ENCODE data around the gene USP20.

The USP20 gene

GRCh38 chr9:129861447-129861827 is 26.2 kb downstream of the USP20 start (continued):
- no peak for TF ChIP-seq PRDM2 (tag by site-specific recombination; IDR thresholded peaks at IDR 0.05; ENCODE audit: borderline replicate concordance)
- TF ChIP-seq ZBTB6 (tag by site-specific recombination; IDR thresholded peaks at IDR 0.05), result no peak
- no peak for TF ChIP-seq ZNF558 (tag by site-specific recombination; IDR thresholded peaks at IDR 0.05)
- TF ChIP-seq ZFP69B (tag by site-specific recombination; IDR thresholded peaks at IDR 0.05), result no peak
- no peak for TF ChIP-seq ZNF133 (tag by site-specific recombination; IDR thresholded peaks at IDR 0.05)

DNA sequence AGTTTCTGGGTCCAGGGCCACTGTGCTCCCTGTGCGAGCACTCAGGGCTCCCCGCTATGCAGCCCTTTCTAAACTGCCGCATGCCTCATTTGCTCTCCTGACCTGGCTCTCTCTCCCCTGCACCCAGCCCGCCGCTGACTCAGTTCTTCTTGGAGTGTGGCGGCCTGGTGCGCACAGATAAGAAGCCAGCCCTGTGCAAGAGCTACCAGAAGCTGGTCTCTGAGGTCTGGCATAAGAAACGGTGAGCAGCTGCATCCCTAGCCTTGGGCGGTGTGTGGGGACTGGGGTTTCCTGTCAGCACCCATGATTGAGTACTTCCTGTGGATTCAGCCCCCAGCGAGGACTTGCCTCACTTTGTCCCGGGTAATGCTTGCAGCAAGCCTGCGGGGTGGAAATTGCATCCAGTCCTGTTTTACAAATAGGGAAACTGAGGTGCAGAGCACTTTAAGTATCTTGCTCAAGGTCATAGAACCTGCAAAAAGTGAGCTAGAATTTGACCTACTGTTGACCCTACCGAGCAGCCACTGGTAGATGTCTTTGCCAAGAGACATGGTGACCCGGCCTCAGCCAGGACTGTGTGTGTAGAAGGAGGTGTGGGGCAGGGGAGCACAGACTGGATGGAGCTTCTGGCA is 27.9 kb downstream of the USP20 start:
- H3K4me3 ChIP-seq (ENCODE audit: low read depth, low read length), result no peak overlapping the region
- POLR2A ChIA-PET, result interaction anchor here (0.7 kb wide), 1 partner anchor 216 kb away, joined by 5 read pairs; no protein-coding TSS in a partner anchor

GRCh38 chr9:129864991-129865647 is 29.9 kb downstream of the USP20 start:
- CTCF ChIA-PET, result no interaction called here
- Histone ChIP-seq H3K4me3 (ENCODE audit: low read depth, low read length) (no peak overlapping the region), H3K36me3 (ENCODE audit: control insufficient read depth in 2 of 2, insufficient read depth in 1 of 2, low read length in 2 of 2) (peaks cover 0 to 33% of the 10 kb centered on the region in 2 experiments; a peak in 2 of 3 replicates), H3K27ac (ENCODE audit: extremely low read depth, low read depth, low read length) (no peak overlapping the region), H3K9me3 (ENCODE audit: control insufficient read depth, insufficient read depth, low read depth, low read length) (no peaks in the 10 kb centered on the region), H3K4me1 (ENCODE audit: control insufficient read depth, insufficient read depth, low read length) (no peaks in the 10 kb centered on the region)
- POLR2A ChIA-PET, result interaction anchor here (0.7 kb wide), 1 partner anchor 31 kb away, joined by 3 read pairs; no protein-coding TSS in a partner anchor
- TF ChIP-seq, protein P1, sequence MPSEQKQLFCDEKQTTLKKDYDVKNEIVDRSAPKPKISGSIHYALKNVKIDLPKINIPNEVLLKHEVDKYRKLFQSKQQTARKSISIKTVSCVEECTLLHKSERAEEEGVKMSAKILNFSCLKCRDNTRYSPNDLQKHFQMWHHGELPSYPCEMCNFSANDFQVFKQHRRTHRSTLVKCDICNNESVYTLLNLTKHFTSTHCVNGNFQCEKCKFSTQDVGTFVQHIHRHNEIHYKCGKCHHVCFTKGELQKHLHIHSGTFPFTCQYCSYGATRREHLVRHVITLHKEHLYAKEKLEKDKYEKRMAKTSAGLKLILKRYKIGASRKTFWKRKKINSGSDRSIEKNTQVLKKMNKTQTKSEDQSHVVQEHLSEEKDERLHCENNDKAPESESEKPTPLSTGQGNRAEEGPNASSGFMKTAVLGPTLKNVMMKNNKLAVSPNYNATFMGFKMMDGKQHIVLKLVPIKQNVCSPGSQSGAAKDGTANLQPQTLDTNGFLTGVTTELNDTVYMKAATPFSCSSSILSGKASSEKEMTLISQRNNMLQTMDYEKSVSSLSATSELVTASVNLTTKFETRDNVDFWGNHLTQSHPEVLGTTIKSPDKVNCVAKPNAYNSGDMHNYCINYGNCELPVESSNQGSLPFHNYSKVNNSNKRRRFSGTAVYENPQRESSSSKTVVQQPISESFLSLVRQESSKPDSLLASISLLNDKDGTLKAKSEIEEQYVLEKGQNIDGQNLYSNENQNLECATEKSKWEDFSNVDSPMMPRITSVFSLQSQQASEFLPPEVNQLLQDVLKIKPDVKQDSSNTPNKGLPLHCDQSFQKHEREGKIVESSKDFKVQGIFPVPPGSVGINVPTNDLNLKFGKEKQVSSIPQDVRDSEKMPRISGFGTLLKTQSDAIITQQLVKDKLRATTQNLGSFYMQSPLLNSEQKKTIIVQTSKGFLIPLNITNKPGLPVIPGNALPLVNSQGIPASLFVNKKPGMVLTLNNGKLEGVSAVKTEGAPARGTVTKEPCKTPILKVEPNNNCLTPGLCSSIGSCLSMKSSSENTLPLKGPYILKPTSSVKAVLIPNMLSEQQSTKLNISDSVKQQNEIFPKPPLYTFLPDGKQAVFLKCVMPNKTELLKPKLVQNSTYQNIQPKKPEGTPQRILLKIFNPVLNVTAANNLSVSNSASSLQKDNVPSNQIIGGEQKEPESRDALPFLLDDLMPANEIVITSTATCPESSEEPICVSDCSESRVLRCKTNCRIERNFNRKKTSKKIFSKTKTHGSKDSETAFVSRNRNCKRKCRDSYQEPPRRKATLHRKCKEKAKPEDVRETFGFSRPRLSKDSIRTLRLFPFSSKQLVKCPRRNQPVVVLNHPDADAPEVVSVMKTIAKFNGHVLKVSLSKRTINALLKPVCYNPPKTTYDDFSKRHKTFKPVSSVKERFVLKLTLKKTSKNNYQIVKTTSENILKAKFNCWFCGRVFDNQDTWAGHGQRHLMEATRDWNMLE (tag by site-specific recombination; conservative IDR thresholded peaks at IDR 0.05; ENCODE audit: low read depth), result no peak
- TF ChIP-seq KLF16 (tag by site-specific recombination; IDR thresholded peaks at IDR 0.05) (no peak), ZNF23 (tag by site-specific recombination; IDR thresholded peaks at IDR 0.05; ENCODE audit: borderline replicate concordance) (no peak), GLIS2 (tag by site-specific recombination; IDR thresholded peaks at IDR 0.05) (no peak), KLF8 (tag by site-specific recombination; IDR thresholded peaks at IDR 0.05) (no peak), ZNF16 (tag by site-specific recombination; IDR thresholded peaks at IDR 0.05; ENCODE audit: low read depth) (no peak), BCL6B (tag by site-specific recombination; IDR thresholded peaks at IDR 0.05) (no peak), ZNF155 (tag by site-specific recombination; IDR thresholded peaks at IDR 0.05) (no peak), TCF7L2 (IDR thresholded peaks at IDR 0.05; ENCODE audit: borderline replicate concordance, low read depth, low read length) (no peak), ZNF530 (tag by site-specific recombination; IDR thresholded peaks at IDR 0.05; ENCODE audit: low read depth) (no peak), ZSCAN23 (tag by site-specific recombination; IDR thresholded peaks at IDR 0.05) (no peak), ZNF157 (tag by site-specific recombination; IDR thresholded peaks at IDR 0.05) (no peak)

More for the DNA sequence above, 27.9 kb downstream of the USP20 start:
- no peak for TF ChIP-seq ZNF571 (tag by site-specific recombination; IDR thresholded peaks at IDR 0.05)
- peak; percentile 17; the same call in 1 of the 2 replicates for TF ChIP-seq OSR2 (tag by site-specific recombination; IDR thresholded peaks at IDR 0.05)
- no peak for TF ChIP-seq GFI1B (tag by site-specific recombination; IDR thresholded peaks at IDR 0.05)
- Histone ChIP-seq H3K27ac (ENCODE audit: extremely low read depth, low read depth, low read length) (no peak overlapping the region), H3K9me3 (ENCODE audit: control insufficient read depth, insufficient read depth, low read depth, low read length) (no peaks in the 10 kb centered on the region), H3K4me1 (ENCODE audit: control insufficient read depth, insufficient read depth, low read length) (no peaks in the 10 kb centered on the region), H3K36me3 (ENCODE audit: control insufficient read depth in 2 of 2, insufficient read depth in 1 of 2, low read length in 2 of 2) (peaks cover 0 to 41% of the 10 kb centered on the region in 2 experiments; a peak in 2 of 3 replicates)
- CTCF ChIA-PET, result interaction anchor here (0.8 to 0.9 kb wide), 2 partner anchors 19 to 22 kb away, joined by 4 to 5 read pairs; no protein-coding TSS in a partner anchor

Data from HEK293 (cell line).